NCI-H2107 (cell line): ENCODE results near the gene ZBTB45.
"Not testable (repeated sequence)": the region's sequence is repeated elsewhere in the genome, so short reads cannot be mapped to it uniquely, and the experiment has no call there.

Source experiments
- DNase-seq: peaks from one replicate; lab custom pipeline; 2025; lab: John Stamatoyannopoulos, UW

Gene ZBTB45

DNA sequence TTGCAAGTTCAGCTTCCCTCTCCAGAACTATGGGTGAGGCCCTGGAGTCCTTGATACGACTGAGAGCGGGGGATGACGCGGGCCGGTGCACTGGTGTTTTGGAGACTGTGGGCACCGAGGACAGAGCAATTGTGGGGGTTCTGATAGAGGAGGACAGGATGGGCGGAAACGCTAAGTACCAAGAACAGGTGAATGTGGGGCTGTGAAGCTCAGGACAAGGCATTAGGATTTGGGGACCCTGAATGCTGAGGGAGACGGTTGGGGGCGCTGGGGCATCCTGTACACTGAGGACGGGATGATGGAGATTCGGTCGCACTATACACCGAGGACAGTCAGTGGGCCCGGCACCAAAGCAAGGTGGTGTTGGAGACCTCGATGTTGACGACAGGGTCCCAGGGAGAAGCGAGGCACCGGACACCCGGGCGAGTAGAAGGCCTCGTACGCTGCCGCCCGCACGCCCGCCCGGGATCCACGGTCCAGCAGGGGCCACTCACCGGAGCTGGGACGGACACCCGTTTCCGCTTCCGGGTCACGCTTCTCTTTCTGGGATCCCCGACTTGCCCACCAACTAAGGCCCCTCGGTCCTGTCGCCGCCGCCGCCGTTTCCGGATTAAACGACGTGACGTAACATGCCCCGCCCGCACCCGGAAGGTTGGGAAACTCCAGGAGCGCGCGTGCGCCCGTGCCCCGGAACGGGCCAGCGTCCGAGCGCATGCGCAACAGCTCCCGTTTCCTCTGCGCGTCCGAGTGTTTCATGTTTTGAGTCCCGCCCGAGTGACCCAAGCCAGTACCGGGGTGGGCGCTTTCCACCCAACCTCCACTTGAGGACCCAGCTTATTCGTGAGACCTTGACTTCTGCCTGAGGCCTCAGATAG is 35.1 kb upstream of the ZBTB45 start, which contains the start of gene CHMP2A:
CHMP2A (minus strand) TSS at position 612 of the 875 bp plus-strand sequence. CDS start 893 bp downstream, outside the sequence.
- no peak for DNase-seq

GRCh38 chr19:58553799-58554493 is 34.3 kb upstream of the ZBTB45 start:
- no peak for DNase-seq

GRCh38 chr19:58552655-58553054 is 33.0 kb upstream of the ZBTB45 start:
- DNase-seq = no peak

GRCh38 chr19:58551577-58552471 is 32.2 kb upstream of the ZBTB45 start:
- DNase-seq = no peak

GRCh38 chr19:58551123-58551497 is 31.5 kb upstream of the ZBTB45 start:
- no peak for DNase-seq

DNA sequence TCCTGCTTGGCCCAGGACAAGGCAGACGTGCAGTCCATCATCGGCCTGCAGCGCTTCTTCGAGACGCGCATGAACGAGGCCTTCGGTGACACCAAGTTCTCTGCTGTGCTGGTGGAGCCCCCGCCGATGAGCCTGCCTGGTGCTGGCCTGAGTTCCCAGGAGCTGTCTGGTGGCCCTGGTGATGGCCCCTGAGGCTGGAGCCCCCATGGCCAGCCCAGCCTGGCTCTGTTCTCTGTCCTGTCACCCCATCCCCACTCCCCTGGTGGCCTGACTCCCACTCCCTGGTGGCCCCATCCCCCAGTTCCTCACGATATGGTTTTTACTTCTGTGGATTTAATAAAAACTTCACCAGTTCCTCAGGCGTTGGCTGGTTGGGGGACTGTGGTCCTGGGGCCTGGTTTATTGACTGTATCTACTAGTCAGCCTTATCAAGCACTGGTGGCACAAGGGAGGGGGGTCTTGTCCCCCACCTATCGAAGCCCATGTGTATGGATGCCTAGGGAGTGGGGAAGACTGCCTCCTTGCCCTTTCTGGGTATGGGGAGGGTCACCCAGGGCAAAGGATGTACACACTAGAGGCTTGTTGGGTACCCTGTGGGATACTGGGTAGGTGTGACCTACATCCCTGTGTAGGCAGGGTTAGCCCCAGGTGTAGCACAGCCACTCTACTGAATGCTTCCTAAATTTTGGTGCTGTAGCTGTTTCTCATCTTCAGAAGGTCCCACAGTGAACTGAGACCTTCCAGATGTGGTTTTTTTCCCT is 30.9 kb upstream of the ZBTB45 start:
- no peak for DNase-seq

GRCh38 chr19:58549664-58550361 is 30.2 kb upstream of the ZBTB45 start:
- no peak for DNase-seq

DNA sequence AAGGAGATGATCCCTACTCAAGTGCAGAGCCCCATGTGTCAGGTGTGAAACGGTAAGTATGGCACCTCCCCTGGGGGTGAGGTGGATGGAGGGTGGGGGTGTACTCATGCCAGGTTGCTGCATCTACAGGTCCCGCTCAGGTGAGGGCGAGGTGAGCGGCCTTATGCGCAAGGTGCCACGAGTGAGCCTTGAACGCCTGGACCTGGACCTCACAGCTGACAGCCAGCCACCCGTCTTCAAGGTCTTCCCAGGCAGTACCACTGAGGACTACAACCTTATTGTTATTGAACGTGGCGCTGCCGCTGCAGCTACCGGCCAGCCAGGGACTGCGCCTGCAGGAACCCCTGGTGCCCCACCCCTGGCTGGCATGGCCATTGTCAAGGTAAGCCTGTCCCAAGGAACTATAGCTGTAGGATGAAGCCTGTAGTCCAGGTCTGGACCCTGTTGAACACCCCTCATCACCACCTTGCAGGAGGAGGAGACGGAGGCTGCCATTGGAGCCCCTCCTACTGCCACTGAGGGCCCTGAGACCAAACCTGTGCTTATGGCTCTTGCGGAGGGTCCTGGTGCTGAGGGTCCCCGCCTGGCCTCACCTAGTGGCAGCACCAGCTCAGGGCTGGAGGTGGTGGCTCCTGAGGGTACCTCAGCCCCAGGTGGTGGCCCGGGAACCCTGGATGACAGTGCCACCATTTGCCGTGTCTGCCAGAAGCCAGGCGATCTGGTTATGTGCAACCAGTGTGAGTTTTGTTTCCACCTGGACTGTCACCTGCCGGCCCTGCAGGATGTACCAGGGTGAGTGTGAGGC is 29.5 kb upstream of the ZBTB45 start:
- DNase-seq = no peak

GRCh38 chr19:58547323-58548312 is 28.0 kb upstream of the ZBTB45 start:
- DNase-seq = no peak

DNA sequence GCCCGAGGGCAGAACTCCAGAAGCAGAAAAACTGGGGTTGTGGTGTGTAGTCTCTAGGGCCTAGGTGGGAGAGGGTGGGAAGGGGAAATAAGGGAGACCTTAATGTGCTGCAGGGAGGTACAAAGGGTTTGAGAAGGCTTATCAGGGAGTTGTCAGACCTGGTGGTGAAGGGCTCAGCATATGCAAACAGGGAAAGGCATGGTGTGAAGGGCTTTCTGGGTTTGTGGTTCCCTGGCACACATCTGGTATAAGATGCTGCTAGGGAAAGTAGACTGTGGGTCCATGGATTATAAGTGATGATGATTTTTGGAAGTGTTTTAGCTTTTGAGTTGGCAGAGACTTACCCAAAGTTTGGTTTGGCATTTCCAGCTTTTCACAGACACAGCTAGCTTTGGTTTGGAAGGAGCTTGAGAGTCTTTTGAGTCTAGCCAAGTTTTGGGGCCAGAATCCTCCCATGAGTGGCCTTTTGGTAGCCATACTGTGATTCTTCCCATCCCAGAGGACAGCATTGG is 26.5 kb upstream of the ZBTB45 start:
- DNase-seq = no peak

GRCh38 chr19:58545286-58546018 is 25.8 kb upstream of the ZBTB45 start:
- no peak for DNase-seq

DNA sequence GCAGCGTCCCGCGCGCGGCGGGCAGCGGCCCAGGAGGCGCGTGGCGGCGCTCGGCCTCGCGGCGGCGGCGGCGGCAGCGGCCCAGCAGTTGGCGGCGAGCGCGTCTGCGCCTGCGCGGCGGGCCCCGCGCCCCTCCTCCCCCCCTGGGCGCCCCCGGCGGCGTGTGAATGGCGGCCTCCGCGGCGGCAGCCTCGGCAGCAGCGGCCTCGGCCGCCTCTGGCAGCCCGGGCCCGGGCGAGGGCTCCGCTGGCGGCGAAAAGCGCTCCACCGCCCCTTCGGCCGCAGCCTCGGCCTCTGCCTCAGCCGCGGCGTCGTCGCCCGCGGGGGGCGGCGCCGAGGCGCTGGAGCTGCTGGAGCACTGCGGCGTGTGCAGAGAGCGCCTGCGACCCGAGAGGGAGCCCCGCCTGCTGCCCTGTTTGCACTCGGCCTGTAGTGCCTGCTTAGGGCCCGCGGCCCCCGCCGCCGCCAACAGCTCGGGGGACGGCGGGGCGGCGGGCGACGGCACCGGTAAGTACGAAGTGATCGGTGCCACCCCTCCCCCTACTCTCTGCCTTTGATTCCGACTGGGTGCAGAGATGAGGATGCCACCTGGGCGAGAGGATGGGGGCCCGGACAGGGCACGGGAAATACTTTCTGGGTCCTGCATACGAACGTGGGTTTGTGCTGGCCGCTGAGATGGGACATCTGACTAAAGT is 25.1 kb upstream of the ZBTB45 start:
- DNase-seq = no peak

- DNase-seq = no peak
Observed at GRCh38 chr19:58543826-58544590, 24.4 kb upstream of the ZBTB45 start, which contains the start of gene TRIM28. Gene TRIM28 (plus strand): TSS chr19:58544064. CDS start chr19:58544758, 694 bp downstream.

- not testable (repeated sequence) for DNase-seq
Observed at GRCh38 chr19:58542641-58543372, 23.2 kb upstream of the ZBTB45 start.

DNA sequence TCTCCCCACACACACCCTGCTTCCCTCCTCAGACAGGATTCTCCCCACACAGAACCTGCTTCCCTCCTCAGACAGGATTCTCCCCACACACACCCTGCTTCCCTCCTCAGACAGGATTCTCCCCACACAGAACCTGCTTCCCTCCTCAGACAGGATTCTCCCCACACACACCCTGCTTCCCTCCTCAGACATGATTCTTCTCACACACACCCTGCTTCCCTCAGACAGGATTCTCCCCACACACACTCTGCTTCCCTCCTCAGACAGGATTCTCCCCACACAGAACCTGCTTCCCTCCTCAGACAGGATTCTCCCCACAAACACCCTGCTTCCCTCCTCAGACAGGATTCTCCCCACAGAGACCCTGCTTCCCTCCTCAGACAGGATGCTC is 19.6 kb upstream of the ZBTB45 start:
- not testable (repeated sequence) for DNase-seq
